GM12878 (cell line): ENCODE measurements around the gene EFCAB9. TPM values are rescaled to one million over a fixed set of nuclear protein-coding genes. Genes with fewer than 3 reads are reported as not detected.

Source experiments
- ATAC-seq: fragments of 200-7000 bp; cut with Tn5 transposase; 3 replicates; pipeline ENCODE4 v1.9.1; 2020; ENCODE audit warnings: mild to moderate bottlenecking, moderate library complexity
- BruUV-seq: library from RNA; stranded (reverse); fragments of 400-500 nt; replicated peaks from 2 replicates; lab custom pipeline; 2021; lab: Mats Ljungman, UMichigan
- CTCF ChIA-PET: fragments of 300-600 bp; sonication (Branson Sonifier 250); formaldehyde crosslinking; extraction: SDS; loops from one replicate; lab custom pipeline; 2021; ENCODE audit warnings: inconsistent platforms; lab: Yijun Ruan, JAX
- POLR2A ChIA-PET: fragments of 350-600 bp; formaldehyde crosslinking; extraction: SDS; loops from one replicate; lab custom pipeline; 2021; ENCODE audit warnings: inconsistent platforms; lab: Charles Lee
- RAD21 ChIA-PET: fragments of 300-600 bp; sonication (Branson Sonifier 250); formaldehyde crosslinking; loops from one replicate; lab custom pipeline; 2023; ENCODE audit warnings: antibody characterized with exemption; ENCODE audit not compliant: unreplicated experiment; lab: Charles Lee
- SMC1A ChIA-PET: fragments of 300-600 bp; sonication (Branson Sonifier 250); formaldehyde crosslinking; loops from one replicate; lab custom pipeline; 2023; ENCODE audit not compliant: unreplicated experiment, uncharacterized antibody; lab: Charles Lee
- DNase-seq: peaks from one replicate; pipeline ENCODE4 v3.0.0-alpha.2; 2011; ENCODE audit warnings: low read depth, low spot score
- FAIRE-seq: peaks from 3 replicates; lab custom pipeline; 2011; peaks lifted over from hg19 to GRCh38; lab: Jason Lieb, UNC
- H2AFZ ChIP-seq: 2 replicates; pipeline ENCODE4 v1.6.0; 2011; ENCODE audit warnings: low read depth, low read length, control low read depth; ENCODE audit not compliant: control insufficient read depth
- H3K27ac ChIP-seq: 2 replicates; pipeline ENCODE4 v1.5.1; 2011; ENCODE audit warnings: control low read depth; ENCODE audit not compliant: control insufficient read depth, insufficient read depth
- H3K27me3 ChIP-seq, 2 experiments: replicated peaks in 1 of 2; 2 replicates each; pipeline versions ENCODE4 v1.6.0 to v1.6.1; 2011; ENCODE audit warnings: low read length in 1 of 2; ENCODE audit not compliant: control insufficient read depth in 2 of 2, insufficient read depth in 2 of 2
- H3K36me3 ChIP-seq, 2 experiments: 2 replicates each; pipeline ENCODE4 v1.5.1; 2011; ENCODE audit warnings: low read length in 1 of 2; ENCODE audit not compliant: control insufficient read depth in 2 of 2, insufficient read depth in 2 of 2
- H3K4me1 ChIP-seq: 2 replicates; pipeline ENCODE4 v1.6.1; 2011; ENCODE audit warnings: mild to moderate bottlenecking, low read length, moderate library complexity, mixed read lengths; ENCODE audit not compliant: control insufficient read depth, insufficient read depth
- H3K4me2 ChIP-seq: 2 replicates; pipeline ENCODE4 v1.6.0; 2011; ENCODE audit warnings: control low read depth; ENCODE audit not compliant: control insufficient read depth, insufficient read depth
- H3K4me3 ChIP-seq: fragments of 200-600 bp; sonication (generic); 2 replicates; pipeline ENCODE4 v1.5.1; 2016
- H3K79me2 ChIP-seq: 2 replicates; pipeline ENCODE4 v1.6.0; 2011; ENCODE audit warnings: low read length; ENCODE audit not compliant: control insufficient read depth, insufficient read depth
- H3K9ac ChIP-seq: 2 replicates; pipeline ENCODE4 v1.8.0; 2011; ENCODE audit warnings: low read length, control low read depth, mixed read lengths; ENCODE audit not compliant: control insufficient read depth, insufficient read depth
- H3K9me3 ChIP-seq: replicated peaks from 3 replicates; pipeline ENCODE4 v1.5.1; 2011; ENCODE audit warnings: mild to moderate bottlenecking, low read length; ENCODE audit not compliant: control insufficient read depth, insufficient read depth
- H4K20me1 ChIP-seq: 2 replicates; pipeline ENCODE4 v1.6.0; 2011; ENCODE audit not compliant: control insufficient read depth, insufficient read depth
- BCL3 ChIP-seq: IDR thresholded peaks from 2 replicates; pipeline ENCODE4 v1.6.1; 2011; ENCODE audit warnings: borderline replicate concordance, low read depth, mild to moderate bottlenecking, moderate library complexity, low read length; ENCODE audit not compliant: insufficient read depth, poor library complexity, severe bottlenecking
- CEBPB ChIP-seq, 2 experiments: fragments of 150-350 bp in 1 of 2; IDR thresholded peaks; 2 replicates each; pipeline ENCODE4 v1.6.1; 2012 to 2014; ENCODE audit warnings: low read depth in 2 of 2, low read length in 2 of 2, borderline replicate concordance in 1 of 2, inconsistent platforms in 1 of 2
- CEBPZ ChIP-seq: fragments of 150-350 bp; IDR thresholded peaks from 2 replicates; pipeline ENCODE4 v1.6.1; 2016; ENCODE audit warnings: low read depth, low read length
- HSF1 ChIP-seq: fragments of 150-350 bp; IDR thresholded peaks from 2 replicates; pipeline ENCODE4 v1.6.1; 2014; ENCODE audit warnings: mild to moderate bottlenecking, low read depth, low read length
- SUPT20H ChIP-seq: IDR thresholded peaks from 2 replicates; pipeline ENCODE4 v1.6.1; 2011; ENCODE audit warnings: low read depth, mild to moderate bottlenecking, low read length, moderate library complexity, borderline replicate concordance; ENCODE audit not compliant: control insufficient read depth
- ZBTB4 ChIP-seq: fragments of 450-650 bp; formaldehyde crosslinking; IDR thresholded peaks from 2 replicates; pipeline ENCODE4 v1.4.0; 2022; ENCODE audit warnings: mild to moderate bottlenecking, moderate library complexity
- ZNF207 ChIP-seq: fragments of 450-650 bp; IDR thresholded peaks from 2 replicates; pipeline ENCODE4 v1.6.1; 2014; ENCODE audit warnings: antibody characterized with exemption, mild to moderate bottlenecking, borderline replicate concordance
- WGBS: methylation state at CpG from one replicate; pipeline ENCODE4 v1.1.6; 2016; ENCODE audit warnings: low lambda C conversion rate; ENCODE audit not compliant: insufficient replicate concordance, insufficient coverage; ENCODE audit errors: missing lambda C conversion rate; 5-methylcytosine and 5-hydroxymethylcytosine counted together
- in situ Hi-C: fragments of 300-500 bp; cut with MboI; formaldehyde crosslinking; loops from 9 replicates; pipeline ENCODE4 v1.14.3; 2018; ENCODE audit warnings: mixed read lengths
- intact Hi-C: fragments of 100-400 bp; cut with micrococcal nuclease; formaldehyde crosslinking; loops from one replicate; pipeline ENCODE4 v1.14.2; 2022; ENCODE audit not compliant: unreplicated experiment
- polyA plus RNA-seq, 11 experiments: library from polyadenylated mRNA; depleted of rRNA in 4 of 11; unstranded in 6 of 11; stranded (reverse) in 5 of 11; fragments of >200 nt; fragmentation: Nextera tagmentation in 4 of 11; fragmentation: Illumina TruSeq in 1 of 11; extraction: Ambion mirVana in 4 of 11; extraction: Trizol in 1 of 11; gene quantifications; 1 replicate in 1 of 11; 2 replicates in 10 of 11; pipeline versions ENCODE4 v1.2.1 to v1.2.3, GENCODE V29; 2011 to 2016; ENCODE audit warnings: inconsistent platforms in 2 of 11, missing spikeins in 2 of 11, low read depth in 1 of 11
- total RNA-seq, 4 experiments: library from RNA; depleted of rRNA in 3 of 4; stranded (reverse); fragments of >200 nt in 3 of 4; fragmentation: Illumina TruSeq in 1 of 4; extraction: Trizol in 1 of 4; gene quantifications; 2 replicates each; pipeline versions ENCODE4 v1.2.1 to v1.2.3, GENCODE V29; 2013 to 2021

EFCAB9 gene
- total and polyA plus RNA-seq, 10 of the 15 experiments (the other 5 are each of a cell fraction or from before 2014, with no cell fraction given): 0.73 TPM; not detected in 9

- no peak for FAIRE-seq
- H3K4me2 ChIP-seq: no peak overlapping the region
- WGBS: 86% methylated on average over 8 of the region's 8 CpGs
- DNase-seq: no peak
- no peak overlapping the region for H3K4me3 ChIP-seq
- no peaks in the 10 kb centered on the region; the same call in 2 of the 3 replicates for H3K9me3 ChIP-seq
- H3K79me2 ChIP-seq: peaks cover 93% of the 10 kb centered on the region
- POLR2A ChIA-PET: interaction anchor here (1.5 kb wide), 1 partner anchor 9 kb away, joined by 5 read pairs; no protein-coding TSS in a partner anchor
- no peaks in the 10 kb centered on the region for H3K27me3 ChIP-seq
- in situ Hi-C loops (no loop called here), intact Hi-C loops (no loop called here)
- ATAC-seq: no peak
- H2AFZ ChIP-seq: no peak overlapping the region
- H3K4me1 ChIP-seq: peaks cover 39% of the 10 kb centered on the region
- RAD21 ChIA-PET: interaction anchor here (0.9 to 9.9 kb wide), 2 partner anchors 15 to 62 kb away, joined by 3 to 158 read pairs; partner anchors contain the start of gene STK10
- H3K9ac ChIP-seq: no peak overlapping the region
- CTCF ChIA-PET: interaction anchor here (1.2 to 6.1 kb wide), 2 partner anchors 15 to 40 kb away, joined by 3 to 74 read pairs; partner anchors contain the start of gene STK10
- H4K20me1 ChIP-seq: peaks cover 11% of the 10 kb centered on the region
- SMC1A ChIA-PET: interaction anchor here (1.4 to 1.9 kb wide), 2 partner anchors 15 to 20 kb away, joined by 5 to 6 read pairs; no protein-coding TSS in a partner anchor
- no peak overlapping the region for H3K27ac ChIP-seq
- TF ChIP-seq HSF1 (no peak), ZNF207 (no peak), BCL3 (no peak), ZBTB4 (CRISPR knock-in tag) (no peak), CEBPB (IDR thresholded peaks at IDR 0.05; ENCODE audit: borderline replicate concordance in 1 of 2, low read depth in 2 of 2, low read length in 2 of 2) (no peak), SUPT20H (no peak), CEBPZ (no peak)
- no TSS peak for BruUV-seq
- peaks cover 13 to 23% of the 10 kb centered on the region in 2 experiments; a peak in 3 of 4 replicates for H3K36me3 ChIP-seq
Observed at GRCh38 chr5:172171118-172171517, 22.9 kb upstream of the EFCAB9 start.
